Fibroblast of lung (primary cell): ENCODE measurements around the gene SLC26A2. TPM values are rescaled to one million over a fixed set of nuclear protein-coding genes. Genes with fewer than 3 reads are reported as not detected.

Experiments
- DNase-seq, 2 donors: peaks; one replicate each; pipeline versions ENCODE4 v3.0.0 to v3.0.0-alpha.2; 2010; ENCODE audit warnings: low read depth in 2 of 2
- H2AFZ ChIP-seq: 2 replicates; pipeline ENCODE4 v1.5.1; 2012; ENCODE audit warnings: low read length, control low read depth, inconsistent platforms
- H3K27ac ChIP-seq: 2 replicates; pipeline ENCODE4 v1.5.1; 2011; ENCODE audit warnings: low read length, control low read depth; ENCODE audit not compliant: insufficient read depth
- H3K27me3 ChIP-seq: 2 replicates; pipeline ENCODE4 v1.5.1; 2011; ENCODE audit warnings: mild to moderate bottlenecking, low read length; ENCODE audit not compliant: control insufficient read depth, insufficient read depth
- H3K36me3 ChIP-seq: 2 replicates; pipeline ENCODE4 v1.5.1; 2011; ENCODE audit warnings: low read length; ENCODE audit not compliant: control insufficient read depth, insufficient read depth
- H3K4me1 ChIP-seq: 2 replicates; pipeline ENCODE4 v1.5.1; 2011; ENCODE audit warnings: low read length; ENCODE audit not compliant: control insufficient read depth, insufficient read depth; ENCODE audit errors: extremely low read depth
- H3K4me2 ChIP-seq: 2 replicates; pipeline ENCODE4 v1.5.1; 2011; ENCODE audit warnings: low read length, control low read depth; ENCODE audit not compliant: insufficient read depth; ENCODE audit errors: extremely low read depth
- H3K4me3 ChIP-seq, 4 experiments: fragments of 200-600 bp in 1 of 4; sonication (generic) in 1 of 4; replicated peaks in 1 of 4; 2 replicates each; pipeline ENCODE4 v1.5.1; 2011 to 2016; ENCODE audit warnings: low read length in 4 of 4, low read depth in 3 of 4, mild to moderate bottlenecking in 3 of 4, control low read depth in 2 of 4, inconsistent platforms in 1 of 4, mixed read lengths in 1 of 4; ENCODE audit not compliant: insufficient read depth in 1 of 4; ENCODE audit errors: control extremely low read depth in 1 of 4
- H3K79me2 ChIP-seq: 2 replicates; pipeline ENCODE4 v1.5.1; 2012; ENCODE audit warnings: mild to moderate bottlenecking, low read length, inconsistent platforms; ENCODE audit not compliant: control insufficient read depth, insufficient read depth
- H3K9ac ChIP-seq: 2 replicates; pipeline ENCODE4 v1.5.1; 2011; ENCODE audit warnings: mild to moderate bottlenecking, low read length, control low read depth; ENCODE audit not compliant: insufficient read depth
- H3K9me3 ChIP-seq: 2 replicates; pipeline ENCODE4 v1.5.1; 2012; ENCODE audit warnings: low read depth, low read length; ENCODE audit not compliant: control insufficient read depth, insufficient read depth
- H4K20me1 ChIP-seq: 2 replicates; pipeline ENCODE4 v1.5.1; 2011; ENCODE audit warnings: low read length; ENCODE audit not compliant: control insufficient read depth, insufficient read depth; ENCODE audit errors: extremely low read depth
- CTCF ChIP-seq, 2 donors: IDR thresholded peaks in 1 of 2; conservative IDR thresholded peaks in 1 of 2; 1 replicate in 1 of 2; 2 replicates in 1 of 2; pipeline ENCODE4 v1.5.1; 2011 to 2012; ENCODE audit warnings: low read length in 2 of 2, control low read depth in 1 of 2, inconsistent platforms in 1 of 2, low read depth in 1 of 2, mild to moderate bottlenecking in 1 of 2
- EZH2 ChIP-seq: IDR thresholded peaks from 2 replicates; pipeline ENCODE4 v1.5.1; 2012; ENCODE audit warnings: low read length, control low read depth, mild to moderate bottlenecking; ENCODE audit errors: missing control alignments
- polyA plus RNA-seq, 2 donors: library from polyadenylated mRNA; depleted of rRNA in 1 of 2; stranded (reverse) in 1 of 2; unstranded in 1 of 2; fragments of >200 nt; gene quantifications; 2 replicates each; pipeline ENCODE4 v1.2.1, GENCODE V29; 2011 to 2012; ENCODE audit warnings: missing spikeins in 1 of 2
- total RNA-seq: library from RNA; depleted of rRNA; stranded (reverse); fragments of >200 nt; gene quantifications from 2 replicates; pipeline ENCODE4 v1.2.1, GENCODE V29; 2014

SLC26A2 gene
- total and polyA plus RNA-seq, 2 donors (not counting 1 experiment from before 2014, with no cell fraction given) = 10.3 to 11.6 TPM

- no peak overlapping the region for H3K9ac ChIP-seq
- H4K20me1 ChIP-seq = no peaks in the 10 kb centered on the region
- no peak overlapping the region for H3K4me3 ChIP-seq
- H2AFZ ChIP-seq = no peak overlapping the region
- H3K27ac ChIP-seq = no peak overlapping the region
- H3K4me1 ChIP-seq = peaks cover 10% of the 10 kb centered on the region
- no peaks in the 10 kb centered on the region for H3K9me3 ChIP-seq
- H3K27me3 ChIP-seq = no peaks in the 10 kb centered on the region
- peaks cover 19% of the 10 kb centered on the region for H3K36me3 ChIP-seq
- H3K4me2 ChIP-seq = no peak overlapping the region
- H3K79me2 ChIP-seq = peaks cover 3% of the 10 kb centered on the region
- no peak for DNase-seq
- no peak for TF ChIP-seq CTCF (conservative IDR thresholded peaks at IDR 0.05 in 1 of 2, IDR thresholded peaks at IDR 0.05 in 1 of 2; ENCODE audit: low read depth in 1 of 2, low read length in 2 of 2)
- TF ChIP-seq EZH2 = no peak
Measured at GRCh38 chr5:150022681-150023080, 62.1 kb downstream of the SLC26A2 start.

GRCh38 chr5:150023136-150023535 lies 62.6 kb downstream of the SLC26A2 start:
- H3K4me2 ChIP-seq = no peak overlapping the region

GRCh38 chr5:150024346-150024984 lies 63.9 kb downstream of the SLC26A2 start:
- Histone ChIP-seq H3K27me3 (no peaks in the 10 kb centered on the region), H3K27ac (no peak overlapping the region)

More at GRCh38 chr5:150023136-150023535, 62.6 kb downstream of the SLC26A2 start:
- H3K27me3 ChIP-seq = no peaks in the 10 kb centered on the region
- H2AFZ ChIP-seq = no peak overlapping the region
- H3K79me2 ChIP-seq = peaks cover 3% of the 10 kb centered on the region
- H3K27ac ChIP-seq = no peak overlapping the region
- H3K9me3 ChIP-seq = no peaks in the 10 kb centered on the region
- H3K9ac ChIP-seq = no peak overlapping the region
- DNase-seq = no peak
- TF ChIP-seq EZH2 (no peak), CTCF (conservative IDR thresholded peaks at IDR 0.05 in 1 of 2, IDR thresholded peaks at IDR 0.05 in 1 of 2; ENCODE audit: low read depth in 1 of 2, low read length in 2 of 2) (no peak)
- peaks cover 8% of the 10 kb centered on the region for H3K4me1 ChIP-seq
- H3K4me3 ChIP-seq = no peak overlapping the region
- no peaks in the 10 kb centered on the region for H4K20me1 ChIP-seq
- peaks cover 19% of the 10 kb centered on the region for H3K36me3 ChIP-seq

More at GRCh38 chr5:150024346-150024984, 63.9 kb downstream of the SLC26A2 start:
- no peak for TF ChIP-seq EZH2
- TF ChIP-seq CTCF (conservative IDR thresholded peaks at IDR 0.05 in 1 of 2, IDR thresholded peaks at IDR 0.05 in 1 of 2; ENCODE audit: low read depth in 1 of 2, low read length in 2 of 2) = no peak
- H3K4me2 ChIP-seq = no peak overlapping the region
- H3K9ac ChIP-seq = no peak overlapping the region
- no peaks in the 10 kb centered on the region for H4K20me1 ChIP-seq
- H3K36me3 ChIP-seq = peaks cover 15% of the 10 kb centered on the region
- H3K4me3 ChIP-seq = no peak overlapping the region
- peaks cover 4% of the 10 kb centered on the region for H3K4me1 ChIP-seq
- no peak overlapping the region for H2AFZ ChIP-seq
- DNase-seq = no peak
- H3K9me3 ChIP-seq = no peaks in the 10 kb centered on the region
- no peaks in the 10 kb centered on the region for H3K79me2 ChIP-seq
